ENCODE measurements around the gene CRTAP. TPM values are rescaled to one million over a fixed set of nuclear protein-coding genes. Genes with fewer than 3 reads are reported as not detected.

The CRTAP gene
- total RNA-seq, 6 experiments from 2014 or later, result 33.1 to 54.9 (median 46.8) TPM

DNA sequence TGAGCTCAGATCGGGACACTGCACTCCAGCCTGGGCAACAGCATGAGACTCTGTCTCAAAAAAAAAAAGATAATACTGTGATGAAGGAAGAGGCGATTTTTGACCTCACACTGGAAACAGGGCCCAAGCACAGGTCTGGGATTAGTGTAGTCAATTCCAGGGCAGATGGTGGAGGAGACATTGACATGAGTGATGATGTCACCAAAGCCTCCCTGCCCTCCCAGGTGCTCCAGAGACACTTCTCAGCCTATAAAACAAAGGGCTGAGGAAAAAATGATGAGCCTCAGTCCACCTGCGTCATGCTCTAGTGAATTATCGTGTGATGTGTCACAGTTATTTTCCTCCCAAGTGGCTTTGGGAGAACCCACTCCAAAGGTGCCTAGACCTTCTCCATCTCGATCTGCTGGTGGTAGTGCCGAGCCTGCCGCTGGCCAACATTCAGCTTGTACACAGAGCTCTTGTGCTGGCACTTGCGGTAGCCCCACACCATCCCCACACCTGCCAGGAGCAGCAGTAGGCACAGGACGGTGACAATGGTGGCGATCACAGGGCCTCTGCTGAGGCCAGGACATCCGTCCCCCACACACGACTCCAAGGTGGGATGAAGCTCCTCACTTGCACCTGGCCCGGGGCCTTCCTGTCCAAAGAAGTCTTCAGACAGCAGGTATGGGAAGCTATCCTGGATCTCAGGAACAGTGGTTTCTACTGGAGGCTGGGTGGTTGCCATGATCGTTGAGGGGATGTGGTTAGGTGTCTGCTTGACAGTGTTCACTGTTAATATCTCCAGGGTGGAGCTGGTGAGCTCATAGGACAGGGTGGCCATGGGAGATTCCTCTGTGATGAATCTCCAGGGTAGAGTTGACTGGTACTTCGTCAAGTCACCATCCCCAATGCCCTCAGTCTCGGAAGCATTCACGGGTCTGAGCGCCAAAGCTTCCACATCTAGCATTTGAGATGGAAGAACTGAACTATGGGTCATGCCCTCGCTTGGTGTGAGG lies 38.8 kb downstream of the CRTAP start:
- 74% methylated on average over 5 of the region's 19 CpGs for WGBS (ENCODE audit: insufficient coverage, low coverage, low lambda C conversion rate, missing lambda C conversion rate)
- ATAC-seq (peak in 1 of 4 donors; percentile 13), DNase-seq (no peak)
- no peaks in the 10 kb centered on the region for H3K9me3 ChIP-seq
- H3K4me1 ChIP-seq, result no peaks in the 10 kb centered on the region
- H3K27me3 ChIP-seq, result no peaks in the 10 kb centered on the region
- no peaks in the 10 kb centered on the region for H3K36me3 ChIP-seq
- no peak overlapping the region for H3K27ac ChIP-seq
- intact Hi-C loops (cut with DNase I), result no loop called here
- TF ChIP-seq, protein P1, sequence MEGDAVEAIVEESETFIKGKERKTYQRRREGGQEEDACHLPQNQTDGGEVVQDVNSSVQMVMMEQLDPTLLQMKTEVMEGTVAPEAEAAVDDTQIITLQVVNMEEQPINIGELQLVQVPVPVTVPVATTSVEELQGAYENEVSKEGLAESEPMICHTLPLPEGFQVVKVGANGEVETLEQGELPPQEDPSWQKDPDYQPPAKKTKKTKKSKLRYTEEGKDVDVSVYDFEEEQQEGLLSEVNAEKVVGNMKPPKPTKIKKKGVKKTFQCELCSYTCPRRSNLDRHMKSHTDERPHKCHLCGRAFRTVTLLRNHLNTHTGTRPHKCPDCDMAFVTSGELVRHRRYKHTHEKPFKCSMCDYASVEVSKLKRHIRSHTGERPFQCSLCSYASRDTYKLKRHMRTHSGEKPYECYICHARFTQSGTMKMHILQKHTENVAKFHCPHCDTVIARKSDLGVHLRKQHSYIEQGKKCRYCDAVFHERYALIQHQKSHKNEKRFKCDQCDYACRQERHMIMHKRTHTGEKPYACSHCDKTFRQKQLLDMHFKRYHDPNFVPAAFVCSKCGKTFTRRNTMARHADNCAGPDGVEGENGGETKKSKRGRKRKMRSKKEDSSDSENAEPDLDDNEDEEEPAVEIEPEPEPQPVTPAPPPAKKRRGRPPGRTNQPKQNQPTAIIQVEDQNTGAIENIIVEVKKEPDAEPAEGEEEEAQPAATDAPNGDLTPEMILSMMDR (IDR thresholded peaks at IDR 0.05), result no peak
- no peak for TF ChIP-seq POLR2A (IDR thresholded peaks at IDR 0.05)
- no peak overlapping the region for H3K4me3 ChIP-seq

DNA sequence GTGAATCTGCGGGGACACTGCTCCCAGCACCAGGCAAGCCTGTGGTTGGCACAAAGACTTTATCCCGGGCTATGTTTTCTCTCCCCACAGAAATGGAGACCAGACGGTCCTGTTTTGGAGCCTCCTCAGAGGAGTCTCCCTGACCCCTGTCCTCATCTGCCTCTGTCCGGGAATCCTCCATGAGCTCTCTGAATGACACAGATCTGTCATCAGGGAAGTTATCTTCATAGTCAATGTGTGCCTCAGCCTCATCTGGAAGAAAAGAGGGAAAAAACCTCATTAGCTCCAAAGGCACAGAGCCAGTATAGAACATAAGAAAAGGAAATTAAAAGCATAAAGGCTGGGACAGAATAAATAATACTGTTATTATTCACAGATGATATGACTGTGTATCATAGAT lies 40.0 kb downstream of the CRTAP start:
- no peaks in the 10 kb centered on the region for H3K9me3 ChIP-seq
- no peak for DNase-seq
- ATAC-seq, result no peak
- H3K4me3 ChIP-seq, result no peak overlapping the region
- no peaks in the 10 kb centered on the region for H3K4me1 ChIP-seq
- 51% methylated on average over 3 of the region's 4 CpGs for WGBS (ENCODE audit: insufficient coverage, low coverage, low lambda C conversion rate, missing lambda C conversion rate)
- H3K27me3 ChIP-seq, result no peaks in the 10 kb centered on the region
- intact Hi-C loops (cut with DNase I), result no loop called here
- TF ChIP-seq, protein P1 (IDR thresholded peaks at IDR 0.05), result no peak
- no peak for TF ChIP-seq POLR2A (IDR thresholded peaks at IDR 0.05)
- no peaks in the 10 kb centered on the region for H3K36me3 ChIP-seq
- no peak overlapping the region for H3K27ac ChIP-seq

DNA sequence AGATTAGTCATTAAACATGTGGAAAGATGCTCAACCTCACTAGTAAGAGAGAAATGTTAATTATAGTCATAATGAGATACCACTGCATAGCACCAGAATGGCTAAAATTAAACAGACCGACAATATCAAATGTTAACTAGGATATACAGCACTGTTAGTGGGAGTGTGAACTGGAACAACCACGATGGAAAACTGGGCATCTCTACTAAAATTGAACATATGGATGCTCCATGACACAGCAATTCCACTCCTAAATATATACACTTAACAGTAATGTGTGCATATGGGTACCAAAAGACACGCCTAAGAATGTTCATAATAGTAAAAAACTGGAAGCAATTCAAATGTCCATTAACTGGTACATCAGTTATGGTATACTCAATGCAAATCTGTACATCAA lies 41.5 kb downstream of the CRTAP start:
- WGBS (ENCODE audit: insufficient coverage, low coverage, low lambda C conversion rate, missing lambda C conversion rate), result 59% methylated on average over 2 of the region's 3 CpGs
- no peak for ATAC-seq
- no peaks in the 10 kb centered on the region for H3K4me1 ChIP-seq
- intact Hi-C loops (cut with DNase I), result no loop called here
- DNase-seq, result no peak
- H3K4me3 ChIP-seq, result no peak overlapping the region
- H3K27me3 ChIP-seq, result no peaks in the 10 kb centered on the region
- no peak overlapping the region for H3K27ac ChIP-seq
- H3K9me3 ChIP-seq, result no peaks in the 10 kb centered on the region
- no peaks in the 10 kb centered on the region for H3K36me3 ChIP-seq
- TF ChIP-seq, protein P1 (IDR thresholded peaks at IDR 0.05), result no peak
- no peak for TF ChIP-seq POLR2A (IDR thresholded peaks at IDR 0.05)

DNA sequence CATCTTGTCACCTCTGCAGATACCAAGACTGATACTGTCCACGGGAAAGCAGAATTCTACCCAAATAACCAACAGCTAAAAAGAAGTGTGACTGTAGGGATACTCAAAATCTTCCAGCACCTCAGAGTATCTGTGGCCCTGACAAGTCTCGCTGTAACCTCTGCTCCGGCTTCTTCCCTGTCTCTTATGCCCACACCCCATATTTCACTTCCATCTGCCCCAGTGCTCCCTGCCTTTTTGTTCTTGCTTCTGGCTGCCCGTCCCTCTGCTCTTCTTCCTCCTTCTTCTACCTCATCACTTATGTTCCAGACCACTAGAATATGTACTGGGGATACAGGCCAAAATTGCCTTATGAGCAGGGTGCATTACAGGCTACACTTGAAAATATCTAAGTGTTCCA lies 45.4 kb downstream of the CRTAP start:
- 76% methylated on average over 3 of the region's 4 CpGs for WGBS (ENCODE audit: insufficient coverage, low coverage, low lambda C conversion rate, missing lambda C conversion rate)
- TF ChIP-seq POLR2A (IDR thresholded peaks at IDR 0.05), result no peak
- TF ChIP-seq, protein P1 (IDR thresholded peaks at IDR 0.05), result no peak
- Histone ChIP-seq H3K4me3 (no peak overlapping the region), H3K9me3 (no peaks in the 10 kb centered on the region), H3K27ac (no peak overlapping the region), H3K4me1 (no peaks in the 10 kb centered on the region), H3K36me3 (no peaks in the 10 kb centered on the region), H3K27me3 (no peaks in the 10 kb centered on the region)
- intact Hi-C loops (cut with DNase I), result no loop called here
- no peak for DNase-seq
- ATAC-seq, result peak in 2 of 4 donors; percentile 37 to 43

All from right lobe of liver (tissue), 6 donors.